T47D (cell line): ENCODE measurements around the gene GPR143.
A peak's percentile ranks its signal among the peaks of the same experiment; 100 is the strongest.
"Not testable (repeated sequence)": the region's sequence is repeated elsewhere in the genome, so short reads cannot be mapped to it uniquely, and the experiment has no call there.

Source experiments
- DNase-seq, 2 experiments: peaks; one replicate each; pipeline versions ENCODE4 v3.0.0 to v3.0.0-alpha.2; 2011 to 2012; ENCODE audit warnings: low read depth in 1 of 2, low spot score in 1 of 2
- JUND ChIP-seq: IDR thresholded peaks from 2 replicates; pipeline ENCODE4 v1.6.1; 2012; ENCODE audit warnings: low read depth
- in situ Hi-C: cut with HindIII; loops from 2 replicates; pipeline ENCODE4 v1.10.0; 2016; ENCODE audit warnings: low sequenced_read_pairs, low pct_unique_long_range_greater_than_20kb

Gene GPR143

GRCh38 chrX:9786798-9787635 is 21.4 kb upstream of the GPR143 start:
- DNase-seq = peak in 1 of 2 experiments; percentile 53
- in situ Hi-C loops = no loop called here
- no peak for TF ChIP-seq JUND

GRCh38 chrX:9785944-9786797 is 20.5 kb upstream of the GPR143 start, which contains the start of gene SHROOM2:
TSS of gene SHROOM2 (plus strand) at chrX:9786429. CDS start at chrX:9786546, 117 bp downstream.
- no peak for TF ChIP-seq JUND
- DNase-seq = peak; percentile 41 to 60
- in situ Hi-C loops = no loop called here

- TF ChIP-seq JUND = no peak
- in situ Hi-C loops = no loop called here
- no peak for DNase-seq
These were observed 19.8 kb upstream of the GPR143 start for GRCh38 chrX:9785254-9785943.

GRCh38 chrX:9784332-9784731 is 18.7 kb upstream of the GPR143 start:
- in situ Hi-C loops = no loop called here
- no peak for DNase-seq
- TF ChIP-seq JUND = no peak

- in situ Hi-C loops = no loop called here
These were observed 16.3 kb upstream of the GPR143 start for GRCh38 chrX:9781941-9782340.

GRCh38 chrX:9775930-9776329 is 10.3 kb upstream of the GPR143 start:
- TF ChIP-seq JUND = no peak
- DNase-seq = no peak
- in situ Hi-C loops = no loop called here

More at GRCh38 chrX:9781941-9782340, 16.3 kb upstream of the GPR143 start:
- TF ChIP-seq JUND = no peak
- DNase-seq = no peak

GRCh38 chrX:9772943-9773342 is 7.3 kb upstream of the GPR143 start:
- TF ChIP-seq JUND = no peak
- in situ Hi-C loops = no loop called here
- no peak for DNase-seq

- no peak for TF ChIP-seq JUND
- in situ Hi-C loops = no loop called here
- DNase-seq = peak in 1 of 2 experiments; percentile 29
These were observed 4.7 kb upstream of the GPR143 start for GRCh38 chrX:9770319-9770718.

GRCh38 chrX:9768321-9768839 is 2.7 kb upstream of the GPR143 start:
- DNase-seq, in situ Hi-C loops: not testable (repeated sequence)

GRCh38 chrX:9767375-9767774 is 1.7 kb upstream of the GPR143 start:
- in situ Hi-C loops = no loop called here
- no peak for DNase-seq
- no peak for TF ChIP-seq JUND

GRCh38 chrX:9765072-9765736 is 443 bp downstream of the GPR143 start:
- in situ Hi-C loops = no loop called here
- DNase-seq = no peak
- no peak for TF ChIP-seq JUND

GRCh38 chrX:9759337-9759736 is 6.3 kb downstream of the GPR143 start:
- DNase-seq = no peak
- no peak for TF ChIP-seq JUND
- in situ Hi-C loops = no loop called here
